GM21529 (cell line): ENCODE data around the gene MARCHF9.

Experiments used
- ATAC-seq: cut with Tn5 transposase; IDR thresholded peaks from one replicate; pipeline ENCODE4 v1.9.1; 2021; ENCODE audit not compliant: unreplicated experiment

The MARCHF9 gene

DNA sequence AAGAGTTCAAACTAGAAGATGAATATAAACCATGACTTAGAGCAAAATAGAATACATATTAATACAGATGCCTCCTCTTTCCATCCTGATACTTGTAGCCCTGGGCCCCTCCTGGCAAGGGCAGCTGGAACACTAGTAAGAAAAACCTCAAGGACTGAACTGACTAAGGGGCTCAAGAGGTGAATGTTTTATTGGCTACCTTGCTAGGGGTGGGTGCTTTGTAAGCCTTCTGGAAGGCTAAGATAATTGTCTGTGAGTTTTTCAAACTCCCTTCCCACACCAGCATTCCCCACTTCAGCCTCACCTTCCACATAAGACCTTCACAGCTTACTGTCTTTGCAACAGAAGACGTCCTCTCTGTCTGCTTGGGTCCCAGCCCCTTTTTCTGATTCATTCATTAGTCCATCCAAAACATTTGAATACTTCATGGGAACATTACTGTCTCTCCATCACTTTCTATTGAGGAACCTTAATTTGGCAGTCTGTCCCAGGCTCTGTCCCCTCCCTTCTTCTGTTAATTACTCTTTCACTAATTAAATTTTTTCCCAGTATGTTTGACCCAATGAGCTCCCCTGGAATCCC, 1.1 kb upstream of the MARCHF9 start:
- no peak for ATAC-seq

DNA sequence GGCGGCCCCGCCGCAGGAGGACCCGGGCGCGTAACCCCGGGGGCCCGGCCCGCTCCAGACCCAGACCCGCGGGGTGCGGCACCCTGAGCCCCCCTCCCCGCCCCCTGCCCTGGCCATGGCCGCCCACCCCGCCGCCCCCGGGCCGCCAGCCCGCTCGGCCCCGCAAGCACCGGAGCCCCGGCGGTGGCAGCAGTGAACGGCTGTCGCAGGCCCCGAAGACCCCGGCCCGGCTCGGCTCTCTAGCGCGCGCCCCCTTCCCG, 221 bp downstream of the MARCHF9 start:
- no peak for ATAC-seq

- ATAC-seq, result no peak
These were observed 810 bp downstream of the MARCHF9 start for GRCh38 chr12:57755454-57756372.

- ATAC-seq, result peak; percentile 22
These were observed 1.8 kb downstream of the MARCHF9 start for GRCh38 chr12:57756406-57757341.

DNA sequence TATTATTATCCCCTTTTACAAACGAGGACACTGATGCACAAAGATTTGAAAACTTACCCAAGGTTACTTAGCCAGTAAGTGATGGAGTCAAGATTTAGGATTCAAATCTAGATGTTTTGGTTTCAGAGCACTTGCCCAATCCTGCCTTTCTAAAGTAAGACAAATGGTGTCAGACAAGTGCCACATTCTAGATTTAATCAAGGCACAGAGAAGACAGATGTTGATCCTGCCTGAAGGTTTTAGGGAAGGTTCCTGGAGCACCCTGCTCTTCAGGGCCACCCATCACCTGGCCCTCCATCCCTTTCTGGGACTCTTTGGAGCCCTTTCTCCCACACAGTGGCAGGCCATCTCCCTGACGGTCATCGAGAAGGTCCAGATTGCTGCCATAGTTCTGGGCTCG, 2.9 kb downstream of the MARCHF9 start:
- no peak for ATAC-seq

- ATAC-seq, result no peak
These were observed 3.9 kb downstream of the MARCHF9 start for GRCh38 chr12:57758552-57759359.

- no peak for ATAC-seq
These were observed 4.6 kb downstream of the MARCHF9 start for GRCh38 chr12:57759360-57759980.

- ATAC-seq, result no peak
These were observed 5.6 kb downstream of the MARCHF9 start for GRCh38 chr12:57760347-57760982.

DNA sequence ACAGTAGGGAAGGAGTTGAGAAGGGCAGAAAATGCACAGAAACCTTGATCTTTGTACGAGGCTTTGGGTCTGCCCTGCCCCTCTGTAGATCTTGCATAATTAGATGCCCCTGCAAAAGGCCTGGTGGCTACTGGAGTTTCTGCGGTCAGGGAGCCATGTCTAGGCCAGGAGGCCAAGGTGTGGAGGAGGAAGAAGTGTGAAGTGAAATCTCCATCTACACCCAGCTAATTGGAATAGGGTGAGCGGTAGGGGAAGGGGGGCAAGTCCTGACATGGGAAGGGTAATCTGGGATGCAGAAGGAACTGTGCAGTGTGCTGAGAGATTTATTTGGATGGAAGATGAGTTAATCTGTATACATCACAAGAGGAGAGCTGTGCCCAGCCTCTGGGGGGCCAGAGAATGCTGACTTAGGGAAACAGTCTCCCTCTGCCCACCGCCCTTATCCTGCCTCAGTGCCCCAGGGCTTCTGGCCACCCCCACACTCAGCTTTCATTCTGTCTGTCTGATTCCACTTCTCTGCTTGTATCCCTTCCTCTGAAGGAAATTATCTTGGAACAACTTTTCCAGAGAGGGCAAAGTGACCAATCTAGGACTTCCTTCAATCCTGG, 6.6 kb downstream of the MARCHF9 start:
- ATAC-seq, result no peak

DNA sequence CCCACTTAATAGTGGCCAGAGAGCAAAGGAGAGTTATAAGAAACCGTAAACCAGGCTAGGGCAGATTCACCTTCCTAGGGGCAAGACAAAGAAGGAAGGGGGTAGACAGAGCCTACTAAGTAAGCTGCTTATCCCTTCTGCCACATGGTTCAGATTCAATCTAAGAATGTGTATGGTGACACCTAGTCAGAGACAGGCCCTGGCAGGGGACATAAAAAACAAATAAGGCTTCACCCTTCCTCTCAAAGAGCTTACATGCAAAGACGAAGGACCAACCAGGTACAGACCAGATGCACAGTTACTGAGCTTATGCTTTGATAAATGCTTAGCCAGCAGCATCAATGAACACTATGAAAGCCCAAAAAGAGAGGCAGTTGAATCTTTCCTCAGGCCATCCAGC, 7.6 kb downstream of the MARCHF9 start:
- ATAC-seq, result no peak

- no peak for ATAC-seq
These were observed 9.2 kb downstream of the MARCHF9 start for GRCh38 chr12:57763881-57764661.

DNA sequence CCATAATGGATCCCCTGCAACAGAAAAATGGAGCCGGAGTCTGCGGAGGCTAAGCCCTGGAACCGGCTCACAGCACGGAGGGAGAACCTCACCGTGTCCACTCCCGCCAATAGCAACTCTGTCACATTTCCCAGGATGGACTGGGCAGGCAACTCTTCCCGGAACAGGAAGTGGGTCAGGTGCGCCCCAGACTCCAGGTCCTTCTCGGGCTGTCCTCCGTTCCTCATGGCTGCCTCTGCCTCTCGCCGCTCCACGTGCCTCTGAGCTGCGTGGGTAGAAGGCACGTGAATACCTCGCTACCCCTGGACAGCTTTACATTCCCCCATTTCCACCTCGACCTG, 9.7 kb downstream of the MARCHF9 start:
- ATAC-seq, result no peak

DNA sequence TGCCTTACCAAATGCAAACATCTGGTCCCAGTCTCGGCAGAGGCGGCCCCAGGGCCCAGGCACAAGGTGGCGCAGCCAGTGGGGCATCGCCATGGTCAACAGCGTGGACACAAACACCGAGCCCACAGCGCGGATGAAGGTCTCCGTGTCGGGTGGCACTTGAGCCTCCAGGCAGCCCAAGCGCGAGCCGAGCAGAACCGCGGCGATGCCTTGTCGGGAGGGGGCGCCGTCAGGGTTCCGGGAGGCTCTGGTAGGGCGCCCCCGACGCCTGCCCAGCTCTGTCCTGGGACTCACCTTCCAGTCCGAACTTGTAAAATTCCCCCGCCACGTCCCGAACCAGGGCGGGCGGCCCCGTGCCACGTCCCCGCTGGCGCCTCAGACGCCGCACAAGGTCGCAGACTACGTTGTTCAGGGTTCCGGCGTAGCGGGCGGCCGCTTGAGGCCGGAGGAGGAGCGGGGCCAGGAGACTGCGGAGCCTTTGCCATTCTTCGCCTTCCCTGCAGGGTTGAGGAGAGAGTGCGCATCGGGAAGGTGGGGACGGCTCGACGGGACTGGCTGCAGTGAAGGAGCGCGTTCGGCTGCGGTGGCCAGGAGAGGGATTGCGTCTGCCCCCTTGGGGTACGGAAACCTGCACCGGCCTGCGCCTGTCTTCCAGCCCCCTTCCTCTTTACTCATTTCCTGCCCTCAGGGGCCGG, 10.2 kb downstream of the MARCHF9 start:
- ATAC-seq, result peak; percentile 67

DNA sequence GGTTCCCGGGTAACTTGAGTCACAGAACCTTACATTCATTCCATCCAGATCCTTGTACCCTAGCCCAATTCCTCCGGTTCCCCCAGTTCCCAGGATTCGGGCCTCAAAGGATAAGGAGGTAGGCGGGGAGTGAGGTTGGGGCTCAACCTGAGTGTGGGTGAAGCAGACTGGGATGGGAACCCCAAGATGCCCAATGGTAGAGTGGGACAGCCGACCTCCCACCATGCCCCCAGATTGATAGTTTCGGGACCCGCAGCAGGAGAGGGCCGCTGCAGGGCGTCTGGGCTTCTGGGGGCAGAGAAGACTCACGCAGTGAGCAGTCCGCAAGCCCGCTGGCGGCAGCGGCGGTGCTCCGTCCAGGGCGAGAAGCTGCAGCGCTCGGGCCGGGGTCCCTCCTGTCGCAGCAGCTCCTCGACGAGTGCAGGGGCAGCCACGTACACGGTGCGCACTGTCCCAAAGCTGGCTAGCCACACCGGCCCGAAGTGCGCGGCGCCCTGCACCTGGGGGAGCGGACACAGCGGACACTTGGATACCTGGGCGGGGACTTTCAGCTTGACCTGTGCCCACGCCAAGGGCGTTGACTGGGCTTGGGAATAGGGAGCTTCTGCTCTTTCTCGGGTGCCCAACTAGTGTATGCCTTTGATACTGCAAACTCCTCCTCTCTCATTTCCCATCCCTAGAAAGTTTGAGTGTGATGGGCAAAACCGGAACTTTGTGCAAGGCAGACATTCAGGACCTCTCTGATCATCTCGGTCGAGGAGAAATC, 11.0 kb downstream of the MARCHF9 start:
- no peak for ATAC-seq

DNA sequence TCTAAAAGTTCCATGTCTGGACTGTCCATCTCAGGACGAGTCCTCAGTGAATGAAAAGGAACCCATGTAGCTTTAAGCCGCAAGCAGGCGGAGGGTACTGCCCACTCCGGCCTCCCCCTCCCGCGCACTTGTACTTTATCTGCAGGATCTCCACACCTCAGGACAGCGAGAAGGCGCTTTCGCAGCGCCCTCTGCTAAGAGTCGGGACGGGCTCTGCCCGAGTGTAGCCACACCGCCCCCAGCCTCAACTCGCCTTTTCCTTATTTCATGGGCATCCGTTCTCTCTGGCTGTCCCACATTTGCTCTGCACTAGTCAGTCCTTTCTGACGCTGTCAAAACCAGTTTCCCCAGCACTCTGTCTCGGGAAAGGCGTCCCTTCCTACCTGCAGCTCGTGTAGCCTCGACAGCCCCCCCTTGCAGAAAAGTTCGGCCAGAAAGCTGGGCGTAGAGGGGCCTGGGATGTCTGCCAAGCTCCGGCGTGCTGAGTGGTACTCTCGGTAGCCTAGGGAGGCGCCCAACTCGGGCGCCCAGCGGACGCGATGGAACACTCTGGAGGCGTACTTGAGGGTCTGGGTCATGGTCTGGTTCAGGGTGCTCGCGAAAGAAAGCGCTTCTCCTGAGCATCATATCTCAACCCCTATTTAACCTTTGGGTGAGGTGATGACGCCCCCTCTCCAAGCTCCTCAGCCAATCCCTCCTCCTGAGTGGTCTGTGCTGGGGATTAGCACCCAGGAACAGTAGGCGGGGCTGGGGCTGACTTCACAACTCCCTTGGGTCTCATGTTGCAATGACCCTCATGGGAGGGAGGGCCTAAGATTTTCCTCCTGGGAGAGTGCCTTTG, 11.8 kb downstream of the MARCHF9 start, which contains the start of gene CYP27B1:
Gene CYP27B1 (minus strand): TSS at position 615 of the 841 bp plus-strand sequence. CDS start 37 bp downstream, at position 578.
- ATAC-seq, result no peak

DNA sequence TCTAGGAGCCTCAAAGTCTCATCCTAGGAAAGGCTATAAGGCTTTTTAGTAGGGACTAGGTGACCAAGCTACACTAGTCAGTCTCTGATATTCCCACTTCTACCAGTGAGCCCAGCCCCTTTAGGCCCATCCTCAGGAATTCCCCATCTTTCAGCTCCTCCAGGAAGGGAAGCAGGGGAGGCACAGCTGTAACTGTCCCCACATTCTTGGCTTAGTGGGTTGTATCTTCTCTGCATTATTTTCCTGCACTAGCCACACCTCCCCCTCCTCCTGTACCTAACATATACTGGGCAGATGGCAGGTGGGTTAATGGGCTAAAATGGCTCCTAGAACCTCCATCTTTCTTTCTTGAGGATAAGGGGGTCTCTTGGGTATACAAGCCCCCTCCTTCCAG, 12.4 kb downstream of the MARCHF9 start:
- ATAC-seq, result no peak

DNA sequence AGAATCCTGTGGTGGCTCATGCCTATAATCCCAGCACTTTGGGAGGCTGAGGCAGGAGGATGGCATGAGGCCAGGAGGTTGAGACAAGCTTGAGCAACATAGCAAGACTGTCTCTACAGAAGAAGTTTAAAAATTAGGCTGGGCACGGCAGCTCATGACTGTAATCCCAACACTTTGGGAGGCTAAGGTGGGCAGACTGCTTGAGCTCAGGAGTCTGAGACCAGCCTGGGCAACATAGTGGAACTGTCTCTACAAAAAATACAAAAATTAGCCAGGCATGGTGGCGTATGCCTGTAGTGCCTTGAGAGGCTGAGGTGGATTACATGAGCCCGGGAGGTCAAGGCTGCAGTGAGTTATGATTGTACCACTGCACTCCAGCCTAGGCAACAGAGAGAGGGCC, 13.0 kb downstream of the MARCHF9 start:
- no peak for ATAC-seq
